ENCODE results near the gene APBA2. TPM values are rescaled to one million over a fixed set of nuclear protein-coding genes. Genes with fewer than 3 reads are reported as not detected.

APBA2 gene
- total RNA-seq, 4 donors from 2014 or later, result 7.2 to 33.8 (median 8.8) TPM

Other genes with a start within 250 kb of the APBA2 start
- gene GOLGA8M, start 173.6 kb upstream of the APBA2 start, total RNA-seq, result 1 to 10 TPM in 2 of 4 donors, not detected in 2; 2.7 to 3.9 TPM
- gene GOLGA6L7, start 37.3 kb upstream of the APBA2 start, total RNA-seq, result not detected